ENCODE measurements around the gene EMILIN1. TPM values are rescaled to one million over a fixed set of nuclear protein-coding genes. Genes with fewer than 3 reads are reported as not detected.

The EMILIN1 gene
- total and polyA plus RNA-seq, 2 of the 8 experiments (the other 6 are each of a cell fraction or from before 2014, with no cell fraction given) = 1.9 to 3.0 TPM

- ChIA-PET POLR2A (ENCODE audit: partially characterized antibody) (interaction anchor here (0.6 to 1.2 kb wide), 2 partner anchors 9 to 71 kb away, joined by 3 to 4 read pairs; partner anchors contain the start of gene CGREF1), CTCF (ENCODE audit: partially characterized antibody) (interaction anchor here (0.9 to 3.1 kb wide), 5 partner anchors 16 to 63 kb away, joined by 3 to 10 read pairs (median 4); no protein-coding TSS in a partner anchor)
- H3K4me1 ChIP-seq (replicated peaks in 1 of 4; ENCODE audit: control insufficient read depth in 3 of 4, insufficient read depth in 4 of 4, low read length in 3 of 4) = peaks cover 0 to 7% (median 4%) of the 10 kb centered on the region in 4 experiments; a peak in 6 of 7 replicates
- H3K56ac ChIP-seq (replicated peaks; ENCODE audit: insufficient read length, low read depth, low read length) = no peak overlapping the region
- H3K4ac ChIP-seq (replicated peaks; ENCODE audit: insufficient read length, low read depth, low read length) = no peak overlapping the region
- no peak overlapping the region for H3K14ac ChIP-seq (ENCODE audit: insufficient read length)
- H2BK20ac ChIP-seq (ENCODE audit: low read length) = no peak overlapping the region
- H3K79me1 ChIP-seq (ENCODE audit: low read depth, low read length) = no peaks in the 10 kb centered on the region; the same call in none of the 2 replicates
- H2BK5ac ChIP-seq (ENCODE audit: low read depth, low read length) = no peak overlapping the region
- no peak overlapping the region for H2AK5ac ChIP-seq (ENCODE audit: low read depth, low read length)
- WGBS, 2 experiments (ENCODE audit: extremely low coverage in 1 of 2, insufficient coverage in 1 of 2, insufficient read length in 1 of 2, insufficient replicate concordance in 2 of 2, low coverage in 1 of 2, low lambda C conversion rate in 2 of 2, missing lambda C conversion rate in 1 of 2) = 91% methylated on average over 9 of the region's 9 CpGs; no CpG with 5 or more reads in 1 of the 2 experiments
- TF ChIP-seq TAF1 (IDR thresholded peaks at IDR 0.05; ENCODE audit: low read depth, low read length) = no peak
- no peak for TF ChIP-seq CEBPB (IDR thresholded peaks at IDR 0.05; ENCODE audit: low read depth, low read length)
- no peak overlapping the region for H2AFZ ChIP-seq (ENCODE audit: low read length)
- no peak overlapping the region for H2BK12ac ChIP-seq (ENCODE audit: low read depth, low read length)
- H3K27ac ChIP-seq (ENCODE audit: low read depth, low read length) = no peak overlapping the region
- no peak overlapping the region for H2BK120ac ChIP-seq (replicated peaks; ENCODE audit: low read depth, low read length)
- H3K4me2 ChIP-seq (ENCODE audit: insufficient read depth in 1 of 2, low read depth in 2 of 2, low read length in 2 of 2) = no peak overlapping the region
- no peak overlapping the region for H3K23ac ChIP-seq (ENCODE audit: insufficient read length)
- H3K18ac ChIP-seq (ENCODE audit: extremely low read depth, low read length) = no peak overlapping the region
- no peak overlapping the region for H4K91ac ChIP-seq (replicated peaks; ENCODE audit: insufficient read length, low read length)
- no peaks in the 10 kb centered on the region for H3K9me3 ChIP-seq (ENCODE audit: insufficient read depth in 2 of 2, low read depth in 1 of 2, low read length in 1 of 2)
- DNase-seq (ENCODE audit: low read depth in 1 of 2, low spot score in 2 of 2) = no peak
- peaks cover 0 to 6% of the 10 kb centered on the region in 2 experiments; a peak in 1 of 4 replicates for H3K79me2 ChIP-seq (ENCODE audit: control insufficient read depth in 1 of 2, insufficient read depth in 2 of 2, low read length in 2 of 2)
- H3K23me2 ChIP-seq (ENCODE audit: low read depth, low read length) = peaks cover 5% of the 10 kb centered on the region
- H2BK15ac ChIP-seq (ENCODE audit: low read length) = no peak overlapping the region
- peaks cover 0 to 7% (median 4%) of the 10 kb centered on the region in 4 experiments; a peak in 4 of 7 replicates for H3K27me3 ChIP-seq (replicated peaks in 1 of 4; ENCODE audit: control insufficient read depth in 3 of 4, extremely low read depth in 1 of 4, insufficient read depth in 3 of 4, low read length in 3 of 4)
- H3K9ac ChIP-seq (replicated peaks in 1 of 4; ENCODE audit: extremely low read depth in 1 of 4, low read depth in 3 of 4, low read length in 3 of 4) = no peak overlapping the region
- H4K5ac ChIP-seq (ENCODE audit: insufficient read length, low read depth, low read length) = no peak overlapping the region
- H3K36me3 ChIP-seq (ENCODE audit: control insufficient read depth in 2 of 4, insufficient read depth in 4 of 4, low read length in 3 of 4) = peaks cover 2 to 26% (median 16%) of the 10 kb centered on the region in 4 experiments; a peak in 6 of 8 replicates
- H4K20me1 ChIP-seq (replicated peaks in 1 of 2; ENCODE audit: control insufficient read depth in 1 of 2, insufficient read depth in 2 of 2, low read length in 2 of 2) = peaks cover 5 to 11% of the 10 kb centered on the region in 2 experiments
- FAIRE-seq = no peak
- H4K8ac ChIP-seq (ENCODE audit: extremely low read depth, insufficient read depth, low read length) = no peak overlapping the region
- H3K4me3 ChIP-seq (ENCODE audit: extremely low read depth in 1 of 4, insufficient read depth in 2 of 4, low read depth in 3 of 4, low read length in 4 of 4) = no peak overlapping the region
Observed at GRCh38 chr2:27127883-27128667, 49.7 kb downstream of the EMILIN1 start.

Measured in H1 (cell line).